Activated CD8-positive, alpha-beta T cell treated with anti-CD3 and anti-CD28 coated beads, Interleukin-2, amount 10 ng/mL, durations not matched to agents 7 days and 5 days (primary cell): ENCODE data around the gene NXNL1. TPM values are rescaled to one million over a fixed set of nuclear protein-coding genes. Genes with fewer than 3 reads are reported as not detected.

Source experiments
- ATAC-seq: fragments of 150-1000 bp; cut with Tn5 transposase; one replicate; pipeline ENCODE4 v1.10.0; 2021; ENCODE audit warnings: moderate library complexity
- CTCF ChIA-PET: fragments of 350-600 bp; sonication (Branson Sonifier 250); formaldehyde crosslinking; loops from one replicate; lab custom pipeline; 2021; ENCODE audit warnings: antibody characterized with exemption; lab: Charles Lee
- POLR2A ChIA-PET: fragments of 350-600 bp; sonication (Branson Sonifier 250); formaldehyde crosslinking; loops from one replicate; lab custom pipeline; 2021; ENCODE audit warnings: antibody characterized with exemption; lab: Charles Lee
- DNase-seq: peaks from one replicate; pipeline ENCODE4 v3.0.0-alpha.2; 2020
- H3K27ac Mint-ChIP-seq: one replicate; pipeline ENCODE4 v1.8.0; 2021; ENCODE audit warnings: mild to moderate bottlenecking, mixed read lengths
- H3K27me3 Mint-ChIP-seq: one replicate; pipeline ENCODE4 v1.8.0; 2021; ENCODE audit warnings: low read depth, mixed read lengths
- H3K36me3 Mint-ChIP-seq: one replicate; pipeline ENCODE4 v1.8.0; 2021; ENCODE audit warnings: low read depth, mixed read lengths
- H3K4me1 Mint-ChIP-seq: one replicate; pipeline ENCODE4 v1.8.0; 2021; ENCODE audit warnings: low read depth, mixed read lengths
- H3K4me3 Mint-ChIP-seq: one replicate; pipeline ENCODE4 v1.8.0; 2021; ENCODE audit warnings: mild to moderate bottlenecking, mixed read lengths
- H3K9me3 Mint-ChIP-seq: one replicate; pipeline ENCODE4 v1.8.0; 2022; ENCODE audit warnings: mixed read lengths; ENCODE audit not compliant: insufficient read depth
- total RNA-seq, 2 experiments: library from RNA; stranded (reverse); gene quantifications; one replicate each; pipeline ENCODE4 v1.2.3, GENCODE V29; 2021

Gene NXNL1
- total RNA-seq, 2 experiments from 2014 or later = not detected

- peaks cover 13% of the 10 kb centered on the region for H3K4me1 Mint-ChIP-seq
- H3K27ac Mint-ChIP-seq = no peak overlapping the region
- peaks cover 41% of the 10 kb centered on the region for H3K27me3 Mint-ChIP-seq
- CTCF ChIA-PET = interaction anchor here (1.4 kb wide), 1 partner anchor 13 kb away, joined by 7 read pairs; no protein-coding TSS in a partner anchor
- DNase-seq (no peak), ATAC-seq (no peak)
- H3K9me3 Mint-ChIP-seq = no peaks in the 10 kb centered on the region
- no peaks in the 10 kb centered on the region for H3K36me3 Mint-ChIP-seq
- POLR2A ChIA-PET = no interaction called here
- no peak overlapping the region for H3K4me3 Mint-ChIP-seq
Observed at GRCh38 chr19:17451820-17452219, 8.9 kb downstream of the NXNL1 start.

- DNase-seq = peak; percentile 50
- H3K4me3 Mint-ChIP-seq = no peak overlapping the region
- H3K36me3 Mint-ChIP-seq = no peaks in the 10 kb centered on the region
- peak; percentile 38 for ATAC-seq
- peaks cover 32% of the 10 kb centered on the region for H3K27me3 Mint-ChIP-seq
- peaks cover 13% of the 10 kb centered on the region for H3K4me1 Mint-ChIP-seq
- ChIA-PET CTCF (no interaction called here), POLR2A (no interaction called here)
- H3K27ac Mint-ChIP-seq = no peak overlapping the region
- H3K9me3 Mint-ChIP-seq = no peaks in the 10 kb centered on the region
Observed at GRCh38 chr19:17450264-17451075, 10.3 kb downstream of the NXNL1 start.

- peak; percentile 70 for ATAC-seq
- H3K4me1 Mint-ChIP-seq = peaks cover 13% of the 10 kb centered on the region
- DNase-seq = peak; percentile 60
- no peaks in the 10 kb centered on the region for H3K36me3 Mint-ChIP-seq
- peaks cover 19% of the 10 kb centered on the region for H3K27me3 Mint-ChIP-seq
- H3K4me3 Mint-ChIP-seq = no peak within 1 kb of the TSS
- ChIA-PET CTCF (interaction anchor here (0.7 to 1.6 kb wide), 7 partner anchors 8 to 43 kb away, joined by 3 to 4 read pairs (median 3); partner anchors contain the start of genes BST2 and NXNL1), POLR2A (no interaction called here)
- H3K9me3 Mint-ChIP-seq = no peaks in the 10 kb centered on the region
- no peak within 1 kb of the TSS for H3K27ac Mint-ChIP-seq
Observed at GRCh38 chr19:17448131-17448967, 12.4 kb downstream of the NXNL1 start, which contains the start of gene TMEM221. Gene TMEM221 (minus strand): TSS chr19:17448668. CDS start chr19:17448462, 206 bp downstream.

- no peak for ATAC-seq
- no peaks in the 10 kb centered on the region for H3K9me3 Mint-ChIP-seq
Observed at GRCh38 chr19:17447704-17448130, 13.0 kb downstream of the NXNL1 start.

GRCh38 chr19:17445526-17446165 lies 15.1 kb downstream of the NXNL1 start:
- Mint-ChIP-seq H3K9me3 (no peaks in the 10 kb centered on the region), H3K27me3 (peaks cover 13% of the 10 kb centered on the region), H3K36me3 (no peaks in the 10 kb centered on the region), H3K4me1 (peaks cover 10% of the 10 kb centered on the region), H3K27ac (no peak overlapping the region), H3K4me3 (no peak overlapping the region)
- DNase-seq (no peak), ATAC-seq (no peak)
- CTCF ChIA-PET = interaction anchor here (1.7 to 2.0 kb wide), 2 partner anchors 20 to 51 kb away, joined by 5 to 8 read pairs; no protein-coding TSS in a partner anchor
- POLR2A ChIA-PET = no interaction called here

More at GRCh38 chr19:17447704-17448130, 13.0 kb downstream of the NXNL1 start:
- Mint-ChIP-seq H3K4me3 (no peak overlapping the region), H3K36me3 (no peaks in the 10 kb centered on the region), H3K27me3 (peaks cover 19% of the 10 kb centered on the region), H3K4me1 (peaks cover 13% of the 10 kb centered on the region), H3K27ac (no peak overlapping the region)
- ChIA-PET CTCF (interaction anchor here (0.9 to 1.6 kb wide), 4 partner anchors 13 to 36 kb away, joined by 3 read pairs; partner anchors contain the start of gene NXNL1), POLR2A (no interaction called here)
- DNase-seq = no peak

GRCh38 chr19:17441241-17442021 lies 19.3 kb downstream of the NXNL1 start:
- Mint-ChIP-seq H3K27me3 (no peaks in the 10 kb centered on the region), H3K27ac (no peak overlapping the region), H3K4me3 (no peak overlapping the region), H3K9me3 (no peaks in the 10 kb centered on the region), H3K4me1 (no peaks in the 10 kb centered on the region), H3K36me3 (no peaks in the 10 kb centered on the region)
- ATAC-seq = peak; percentile 79
- POLR2A ChIA-PET = interaction anchor here (0.9 kb wide), 1 partner anchor 36 kb away, joined by 3 read pairs; the partner anchor contains the start of gene BST2
- peak; percentile 54 for DNase-seq
- CTCF ChIA-PET = interaction anchor here (0.8 to 1.9 kb wide), 15 partner anchors 9 to 491 kb away, joined by 3 to 12 read pairs (median 3); partner anchors contain the start of genes BST2, CCDC124, MVB12A and RPL18A

GRCh38 chr19:17436874-17437267 lies 23.9 kb downstream of the NXNL1 start:
- CTCF ChIA-PET = no interaction called here
- POLR2A ChIA-PET = no interaction called here
- no peak for ATAC-seq

GRCh38 chr19:17436094-17436873 lies 24.4 kb downstream of the NXNL1 start:
- CTCF ChIA-PET = no interaction called here

More at GRCh38 chr19:17436874-17437267, 23.9 kb downstream of the NXNL1 start:
- peaks cover under 1% of the 10 kb centered on the region for H3K4me1 Mint-ChIP-seq
- H3K27ac Mint-ChIP-seq = no peak overlapping the region
- no peak for DNase-seq
- H3K36me3 Mint-ChIP-seq = no peaks in the 10 kb centered on the region
- H3K27me3 Mint-ChIP-seq = no peaks in the 10 kb centered on the region
- H3K9me3 Mint-ChIP-seq = no peaks in the 10 kb centered on the region
- H3K4me3 Mint-ChIP-seq = no peak overlapping the region

GRCh38 chr19:17435218-17435617 lies 25.5 kb downstream of the NXNL1 start:
- Mint-ChIP-seq H3K4me1 (peaks cover 5% of the 10 kb centered on the region), H3K4me3 (no peak overlapping the region), H3K36me3 (no peaks in the 10 kb centered on the region), H3K27me3 (no peaks in the 10 kb centered on the region), H3K27ac (no peak overlapping the region), H3K9me3 (no peaks in the 10 kb centered on the region)
- ATAC-seq (no peak), DNase-seq (no peak)
- CTCF ChIA-PET = no interaction called here
- POLR2A ChIA-PET = no interaction called here

More at GRCh38 chr19:17436094-17436873, 24.4 kb downstream of the NXNL1 start:
- POLR2A ChIA-PET = no interaction called here
- H3K4me3 Mint-ChIP-seq = no peak overlapping the region
- no peak overlapping the region for H3K27ac Mint-ChIP-seq
- no peaks in the 10 kb centered on the region for H3K27me3 Mint-ChIP-seq
- H3K36me3 Mint-ChIP-seq = no peaks in the 10 kb centered on the region
- H3K4me1 Mint-ChIP-seq = peaks cover 5% of the 10 kb centered on the region
- no peaks in the 10 kb centered on the region for H3K9me3 Mint-ChIP-seq
- DNase-seq (no peak), ATAC-seq (no peak)

- H3K27ac Mint-ChIP-seq = no peak overlapping the region
- H3K4me1 Mint-ChIP-seq = peaks cover 5% of the 10 kb centered on the region
- ChIA-PET CTCF (interaction anchor here (1.1 kb wide), 1 partner anchor 10 kb away, joined by 3 read pairs; no protein-coding TSS in a partner anchor), POLR2A (no interaction called here)
- no peaks in the 10 kb centered on the region for H3K27me3 Mint-ChIP-seq
- no peaks in the 10 kb centered on the region for H3K36me3 Mint-ChIP-seq
- DNase-seq (no peak), ATAC-seq (no peak)
- no peaks in the 10 kb centered on the region for H3K9me3 Mint-ChIP-seq
- H3K4me3 Mint-ChIP-seq = no peak overlapping the region
Observed at GRCh38 chr19:17431417-17431816, 29.3 kb downstream of the NXNL1 start.
